SK-MEL-5 (cell line): ENCODE data around the gene TTC34. TPM values are rescaled to one million over a fixed set of nuclear protein-coding genes. Genes with fewer than 3 reads are reported as not detected.
"Not testable (repeated sequence)": the region's sequence is repeated elsewhere in the genome, so short reads cannot be mapped to it uniquely, and the experiment has no call there.

Experiments
- DNase-seq: peaks from one replicate; pipeline ENCODE4 v3.0.0-alpha.2; 2016; ENCODE audit warnings: low read depth, low spot score
- in situ Hi-C: cut with HindIII; loops from 2 replicates; pipeline ENCODE4 v1.10.0; 2016; ENCODE audit warnings: low sequenced_read_pairs, high pct_unique_total_duplicates, low pct_unique_long_range_greater_than_20kb
- total RNA-seq: library from RNA; depleted of rRNA; stranded (reverse); fragments of >200 nt; shearing (Covaris generic); gene quantifications from 2 replicates; pipeline ENCODE4 v1.2.3, GENCODE V29; 2014

TTC34 gene
- total RNA-seq, 1 experiment from 2014 or later, result 0.03 TPM

DNA sequence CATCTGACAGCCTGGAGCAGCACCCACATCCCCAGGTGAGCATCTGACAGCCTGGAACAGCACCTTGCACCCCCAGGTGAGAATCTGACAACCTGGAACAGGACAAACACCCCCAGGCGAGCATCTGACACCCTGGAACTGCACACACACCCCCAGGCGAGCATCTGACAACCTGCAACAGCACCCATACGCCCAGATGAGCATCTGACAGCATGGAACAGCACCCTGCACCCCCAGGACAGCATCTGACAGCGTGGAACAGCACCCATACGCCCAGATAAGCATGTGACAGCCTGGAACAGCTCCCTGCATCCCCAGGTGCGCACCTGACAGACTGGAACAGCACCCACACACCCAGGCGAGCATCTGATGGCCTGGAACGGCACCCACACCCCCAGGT lies 49.0 kb downstream of the TTC34 start:
- in situ Hi-C loops, result not testable (repeated sequence)

DNA sequence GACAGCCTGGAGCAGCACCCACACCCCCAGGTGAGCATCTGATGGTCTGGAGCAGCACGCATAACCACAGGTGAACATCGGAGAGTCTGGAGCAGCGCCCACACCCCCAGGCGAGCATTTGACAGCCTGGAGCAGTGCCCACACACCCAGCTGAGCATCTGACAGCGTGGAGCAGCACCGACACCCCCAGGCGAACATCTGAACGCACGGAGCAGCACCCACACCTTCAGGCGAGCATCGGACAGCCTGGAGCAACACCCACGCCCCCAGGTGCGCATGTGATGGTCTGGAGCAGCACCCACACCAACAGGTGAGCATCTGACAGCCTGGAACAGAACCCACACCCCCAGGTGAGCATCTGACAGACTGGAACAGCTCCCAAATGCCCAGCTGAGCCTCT lies 49.6 kb downstream of the TTC34 start:
- in situ Hi-C loops, DNase-seq: not testable (repeated sequence)

More for the DNA sequence above, 49.0 kb downstream of the TTC34 start:
- DNase-seq, result not testable (repeated sequence)

DNA sequence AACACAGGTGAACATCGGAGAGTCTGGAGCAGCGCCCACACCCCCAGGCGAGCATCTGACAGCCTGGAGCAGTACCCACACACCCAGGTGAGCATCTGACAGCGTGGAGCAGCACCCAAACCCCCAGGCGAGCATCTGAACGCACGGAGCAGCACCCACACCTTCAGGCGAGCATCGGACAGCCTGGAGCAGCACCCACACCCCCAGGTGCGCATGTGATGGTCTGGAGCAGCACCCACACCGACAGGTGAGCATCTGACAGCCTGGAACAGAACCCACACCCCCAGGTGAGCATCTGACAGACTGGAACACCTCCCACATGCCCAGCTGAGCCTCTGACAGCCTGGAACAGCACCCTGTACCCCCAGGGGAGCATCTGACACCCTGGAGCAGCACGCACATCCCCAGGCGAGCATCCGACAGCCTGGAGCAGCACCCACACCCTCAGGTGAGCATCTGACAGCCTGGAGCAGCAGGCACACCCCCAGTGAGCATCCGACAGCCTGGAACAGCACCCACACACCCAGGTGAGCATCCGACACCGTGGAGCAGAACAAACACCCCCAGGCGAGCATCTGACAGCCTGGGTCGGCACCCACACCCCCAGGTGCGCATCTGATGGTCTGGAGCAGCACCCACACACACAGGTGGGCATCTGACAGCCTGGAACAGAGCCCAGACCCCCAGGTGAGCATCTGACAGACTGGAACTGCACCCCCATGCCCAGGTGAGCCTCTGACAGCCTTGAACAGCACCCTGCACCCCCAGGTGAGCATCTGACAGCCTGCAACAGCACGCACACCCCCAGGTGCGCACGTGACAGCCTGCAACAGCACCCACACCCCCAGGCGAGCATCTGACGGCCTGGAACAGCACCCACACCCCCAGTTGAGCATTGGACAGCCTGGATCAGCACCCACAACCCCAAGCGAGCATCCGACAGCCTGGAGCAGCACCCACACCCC lies 50.4 kb downstream of the TTC34 start:
- DNase-seq, in situ Hi-C loops: not testable (repeated sequence)

DNA sequence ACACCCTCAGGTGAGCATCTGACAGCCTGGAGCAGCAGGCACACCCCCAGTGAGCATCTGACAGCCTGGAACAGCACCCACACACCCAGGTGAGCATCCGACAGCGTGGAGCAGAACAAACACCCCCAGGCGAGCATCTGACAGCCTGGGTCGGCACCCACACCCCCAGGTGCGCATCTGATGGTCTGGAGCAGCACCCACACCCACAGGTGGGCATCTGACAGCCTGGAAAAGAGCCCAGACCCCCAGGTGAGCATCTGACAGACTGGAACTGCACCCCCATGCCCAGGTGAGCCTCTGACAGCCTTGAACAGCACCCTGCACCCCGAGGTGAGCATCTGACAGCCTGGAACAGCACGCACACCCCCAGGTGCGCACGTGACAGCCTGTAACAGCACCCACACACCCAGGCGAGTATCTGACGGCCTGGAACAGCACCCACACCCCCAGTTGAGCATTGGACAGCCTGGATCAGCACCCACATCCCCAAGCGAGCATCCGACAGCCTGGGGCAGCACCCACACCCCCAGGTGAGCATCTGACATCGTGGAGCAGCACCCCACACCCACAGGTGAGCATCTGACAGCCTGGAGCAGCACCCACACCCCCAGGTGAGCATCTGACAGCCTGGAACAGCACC lies 51.3 kb downstream of the TTC34 start:
- in situ Hi-C loops, DNase-seq: not testable (repeated sequence)

DNA sequence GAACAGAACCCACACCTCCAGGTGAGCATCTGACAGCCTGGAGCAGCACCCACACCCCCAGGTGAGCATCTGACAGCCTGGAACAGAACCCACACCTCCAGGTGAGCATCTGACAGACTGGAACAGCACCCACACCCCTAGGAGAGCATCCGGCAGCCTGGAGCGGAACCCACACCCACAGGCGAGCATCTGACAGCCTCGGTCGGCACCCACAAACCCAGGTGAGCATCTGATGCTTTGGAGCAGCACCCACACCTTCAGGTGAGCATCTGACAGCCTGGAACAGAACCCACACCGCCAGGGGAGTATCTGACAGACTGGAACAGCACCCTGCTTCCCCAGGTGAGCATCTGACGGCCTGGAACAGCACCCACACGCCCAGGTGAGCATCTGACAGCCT lies 52.9 kb downstream of the TTC34 start:
- DNase-seq, in situ Hi-C loops: not testable (repeated sequence)

DNA sequence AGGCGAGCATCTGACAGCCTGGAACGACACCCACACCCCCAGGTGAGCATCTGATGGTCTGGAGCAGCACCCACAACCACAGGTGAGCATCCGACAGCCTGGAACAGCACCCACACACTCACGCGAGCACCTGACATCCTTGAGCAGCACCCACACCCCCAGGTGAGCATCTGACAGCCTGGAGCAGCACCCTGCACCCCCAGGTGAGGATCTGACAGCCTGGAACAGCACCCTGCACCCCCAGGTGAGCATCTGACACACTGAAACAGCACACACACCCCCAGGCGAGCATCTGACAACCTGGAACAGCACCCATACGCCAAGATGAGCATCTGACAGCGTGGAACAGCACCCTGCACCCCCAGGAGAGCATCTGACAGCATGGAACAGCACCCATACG lies 106.7 kb downstream of the TTC34 start:
- DNase-seq, result not testable (repeated sequence)

DNA sequence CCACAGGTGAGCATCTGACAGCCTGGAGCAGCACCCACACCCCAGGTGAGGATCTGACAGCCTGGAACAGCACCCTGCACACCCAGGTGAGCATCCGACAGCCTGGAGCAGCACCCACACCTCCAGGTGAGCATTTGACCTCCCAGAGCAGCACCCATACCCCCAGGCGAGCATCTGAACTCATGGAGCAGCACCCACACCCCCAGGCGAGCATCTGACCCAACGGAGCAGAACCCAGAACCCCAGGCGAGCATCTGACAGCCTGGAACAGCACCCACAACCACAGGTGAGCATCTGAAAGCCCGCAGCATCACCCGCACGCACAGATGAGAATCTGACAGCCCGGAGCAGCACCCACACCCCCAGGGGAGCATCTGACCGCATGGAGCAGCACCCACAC lies 111.3 kb downstream of the TTC34 start:
- DNase-seq, in situ Hi-C loops: not testable (repeated sequence)

More for the DNA sequence above, 106.7 kb downstream of the TTC34 start:
- in situ Hi-C loops, result not testable (repeated sequence)

DNA sequence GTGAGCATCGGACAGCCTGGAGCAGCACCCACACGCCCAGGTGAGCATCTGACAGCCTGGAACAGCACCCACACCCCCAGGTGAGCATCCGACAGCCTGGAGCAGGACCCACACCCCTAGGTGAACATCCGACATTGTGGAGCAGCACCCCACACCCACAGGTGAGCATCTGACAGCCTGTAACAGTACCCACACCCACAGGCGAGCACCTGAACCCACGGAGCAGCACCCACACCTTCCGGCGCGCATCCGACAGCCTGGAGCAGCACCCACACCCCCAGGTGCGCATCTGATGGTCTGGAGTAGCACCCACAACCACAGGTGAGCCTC lies 113.2 kb downstream of the TTC34 start:
- DNase-seq, in situ Hi-C loops: not testable (repeated sequence)

DNA sequence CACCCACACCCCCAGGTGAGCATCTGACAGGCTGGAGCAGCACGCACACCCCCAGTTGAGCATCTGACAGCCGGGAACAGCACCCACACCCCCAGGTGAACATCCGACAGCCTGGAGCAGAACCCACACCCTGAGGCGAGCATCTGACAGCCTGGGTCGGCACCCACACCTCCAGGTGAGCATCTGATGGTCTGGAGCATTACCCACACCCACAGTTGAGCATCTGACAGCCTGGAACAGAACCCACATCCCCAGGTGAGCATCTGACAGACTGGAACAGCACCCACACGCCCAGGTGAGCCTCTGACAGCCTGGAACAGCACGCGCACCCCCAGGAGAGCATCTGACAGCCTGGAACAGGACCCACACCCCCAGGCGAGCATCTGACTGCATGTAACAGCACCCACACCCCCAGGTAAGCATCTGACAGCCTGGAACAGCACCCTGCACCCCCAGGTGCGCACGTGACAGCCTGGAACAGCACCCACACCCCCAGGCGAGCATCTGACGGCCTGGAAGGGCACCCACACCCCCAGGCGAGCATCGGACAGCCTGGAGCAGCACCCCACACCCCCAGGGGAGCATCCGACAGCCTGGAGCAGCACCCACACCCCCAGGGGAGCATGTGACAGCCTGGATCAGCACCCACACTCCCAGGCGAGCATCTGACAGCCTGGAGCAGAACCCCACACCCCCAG lies 113.7 kb downstream of the TTC34 start:
- in situ Hi-C loops, DNase-seq: not testable (repeated sequence)

DNA sequence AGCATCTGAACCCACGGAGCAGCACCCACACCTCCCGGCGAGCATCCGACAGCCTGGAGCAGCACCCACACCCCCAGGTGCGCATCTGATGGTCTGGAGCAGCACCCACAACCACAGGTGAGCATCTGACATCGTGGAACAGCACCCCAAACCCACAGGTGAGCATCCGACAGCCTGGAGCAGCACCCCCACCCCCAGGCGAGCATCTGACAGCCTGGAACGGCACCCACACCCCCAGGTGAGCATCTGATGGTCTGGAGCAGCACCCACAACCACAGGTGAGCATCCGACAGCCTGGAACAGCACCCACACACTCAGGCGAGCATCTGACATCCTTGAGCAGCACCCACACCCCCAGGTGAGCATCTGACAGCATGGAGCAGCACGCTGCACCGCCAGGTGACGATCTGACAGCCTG lies 114.3 kb downstream of the TTC34 start:
- in situ Hi-C loops, DNase-seq: not testable (repeated sequence)

DNA sequence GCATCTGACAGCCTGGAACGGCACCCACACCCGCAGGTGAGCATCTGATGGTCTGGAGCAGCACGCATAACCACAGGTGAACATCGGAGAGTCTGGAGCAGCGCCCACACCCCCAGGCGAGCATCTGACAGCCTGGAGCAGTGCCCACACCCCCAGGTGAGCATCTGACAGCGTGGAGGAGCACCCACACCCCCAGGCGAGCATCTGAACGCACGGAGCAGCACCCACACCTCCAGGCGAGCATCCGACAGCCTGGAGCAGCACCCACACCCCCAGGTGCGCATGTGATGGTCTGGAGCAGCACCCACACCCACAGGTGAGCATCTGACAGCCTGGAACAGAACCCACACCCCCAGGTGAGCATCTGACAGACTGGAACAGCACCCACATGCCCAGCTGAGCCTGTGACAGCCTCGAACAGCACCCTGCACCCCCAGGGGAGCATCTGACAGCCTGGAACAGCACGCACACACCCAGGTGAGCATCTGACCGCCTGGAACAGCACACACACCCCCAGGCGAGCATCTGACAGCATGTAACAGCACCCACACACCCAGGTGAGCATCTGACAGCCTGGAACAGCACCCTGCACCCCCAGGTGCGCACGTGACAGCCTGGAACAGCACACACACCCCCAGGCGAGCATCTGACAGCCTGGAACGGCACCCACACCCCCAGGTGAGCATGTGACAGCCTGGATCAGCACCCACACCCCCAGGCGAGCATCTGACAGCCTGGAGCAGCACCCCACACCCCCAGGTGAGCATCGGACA lies 115.2 kb downstream of the TTC34 start:
- DNase-seq, in situ Hi-C loops: not testable (repeated sequence)

DNA sequence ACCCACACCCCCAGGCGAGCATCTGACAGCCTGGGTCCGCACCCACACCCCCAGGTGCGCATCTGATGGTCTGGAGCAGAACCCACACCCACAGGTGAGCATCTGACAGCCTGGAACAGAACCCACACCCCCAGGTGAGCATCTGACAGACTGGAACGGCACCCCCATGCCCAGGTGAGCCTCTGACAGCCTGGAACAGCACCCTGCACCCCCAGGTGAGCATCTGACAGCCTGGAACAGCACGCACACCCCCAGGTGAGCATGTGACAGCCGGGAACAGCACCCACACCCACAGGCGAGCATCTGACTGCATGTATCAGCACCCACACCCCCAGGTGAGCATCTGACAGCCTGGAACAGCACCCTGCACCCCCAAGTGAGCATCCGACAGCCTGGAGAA lies 115.8 kb downstream of the TTC34 start:
- in situ Hi-C loops, DNase-seq: not testable (repeated sequence)

DNA sequence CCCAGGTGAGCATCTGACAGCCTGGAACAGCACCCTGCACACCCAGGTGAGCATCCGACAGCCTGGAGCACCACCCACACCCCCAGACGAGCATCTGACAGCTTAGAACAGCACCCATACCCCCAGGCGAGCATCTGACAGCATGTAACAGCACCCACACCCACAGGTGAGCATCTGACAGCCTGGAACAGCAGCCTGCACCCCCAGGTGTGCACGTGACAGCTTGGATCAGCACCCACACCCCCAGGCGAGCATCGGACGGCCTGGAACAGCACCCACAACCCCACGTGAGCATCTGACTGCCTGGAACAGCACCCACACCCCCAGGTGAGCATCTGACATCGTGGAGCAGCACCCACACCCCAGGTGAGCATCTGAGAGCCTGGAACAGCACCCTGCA lies 116.6 kb downstream of the TTC34 start:
- in situ Hi-C loops, DNase-seq: not testable (repeated sequence)

DNA sequence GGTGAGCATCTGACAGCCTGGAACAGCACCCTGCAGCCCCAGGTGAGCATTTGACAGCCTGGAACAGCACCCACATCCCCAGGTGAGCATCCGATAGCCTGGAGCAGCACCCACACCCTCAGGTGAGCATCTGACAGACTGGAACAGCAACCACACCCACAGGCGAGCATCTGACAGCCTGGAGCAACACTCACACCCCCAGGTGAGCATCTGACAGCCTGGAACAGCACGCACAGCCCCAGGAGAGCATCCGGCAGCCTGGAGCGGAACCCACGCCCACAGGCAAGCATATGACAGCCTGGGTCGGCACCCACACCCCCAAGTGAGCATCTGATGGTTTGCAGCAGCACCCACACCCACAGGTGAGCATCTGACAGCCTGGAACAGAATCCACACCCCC lies 117.5 kb downstream of the TTC34 start:
- DNase-seq, in situ Hi-C loops: not testable (repeated sequence)

DNA sequence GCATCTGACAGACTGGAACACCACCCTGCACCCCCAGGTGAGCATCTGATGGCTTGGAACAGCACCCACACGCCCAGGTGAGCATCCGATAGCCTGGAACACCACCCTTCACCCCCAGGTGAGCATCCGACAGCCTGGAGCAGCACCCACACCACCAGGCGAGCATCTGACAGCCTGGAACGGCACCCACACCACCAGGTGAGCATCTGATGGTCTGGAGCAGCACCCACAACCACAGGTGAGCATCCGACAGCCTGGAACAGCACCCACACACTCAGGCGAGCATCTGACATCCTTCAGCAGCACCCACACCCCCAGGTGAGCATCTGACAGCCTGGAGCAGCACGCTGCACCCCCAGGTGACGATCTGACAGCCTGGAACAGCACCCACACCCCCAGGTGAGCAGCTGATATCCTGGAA lies 118.2 kb downstream of the TTC34 start:
- DNase-seq, in situ Hi-C loops: not testable (repeated sequence)

DNA sequence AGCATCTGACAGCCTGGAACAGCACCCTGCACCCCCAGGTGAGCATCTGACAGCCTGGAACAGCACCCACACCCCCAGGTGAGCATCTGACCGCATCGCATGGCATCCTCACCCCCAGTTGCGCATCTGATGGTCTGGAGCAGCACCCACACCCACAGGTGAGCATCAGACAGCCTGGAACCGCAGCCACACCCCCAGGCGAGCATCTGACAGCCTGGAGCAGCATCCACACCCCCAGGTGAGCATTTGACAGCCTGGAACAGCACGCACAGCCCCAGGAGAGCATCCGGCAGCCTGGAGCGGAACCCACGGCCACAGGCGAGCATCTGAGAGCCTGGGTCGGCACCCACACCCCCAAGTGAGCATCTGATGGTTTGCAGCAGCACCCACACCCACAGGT lies 118.6 kb downstream of the TTC34 start:
- DNase-seq, in situ Hi-C loops: not testable (repeated sequence)

DNA sequence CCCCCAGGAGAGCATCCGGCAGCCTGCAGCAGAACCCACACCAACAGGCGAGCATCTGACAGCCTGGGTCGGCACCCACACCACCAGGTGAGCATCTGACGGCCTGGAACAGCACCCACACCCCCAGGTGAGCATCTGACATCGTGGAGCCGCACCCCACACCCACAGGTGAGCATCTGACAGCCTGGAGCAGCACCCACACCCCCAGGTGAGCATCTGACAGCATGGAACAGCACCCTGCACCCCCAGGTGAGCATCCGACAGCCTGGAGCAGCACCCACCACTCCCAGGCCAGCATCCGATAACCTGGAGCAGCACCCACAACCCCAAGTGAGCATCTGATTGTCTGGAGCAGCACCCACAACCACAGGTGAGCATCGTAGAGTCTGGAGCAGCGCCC lies 124.8 kb downstream of the TTC34 start:
- in situ Hi-C loops, DNase-seq: not testable (repeated sequence)
